Measurements from ENCODE around the gene RTKN.

DNA sequence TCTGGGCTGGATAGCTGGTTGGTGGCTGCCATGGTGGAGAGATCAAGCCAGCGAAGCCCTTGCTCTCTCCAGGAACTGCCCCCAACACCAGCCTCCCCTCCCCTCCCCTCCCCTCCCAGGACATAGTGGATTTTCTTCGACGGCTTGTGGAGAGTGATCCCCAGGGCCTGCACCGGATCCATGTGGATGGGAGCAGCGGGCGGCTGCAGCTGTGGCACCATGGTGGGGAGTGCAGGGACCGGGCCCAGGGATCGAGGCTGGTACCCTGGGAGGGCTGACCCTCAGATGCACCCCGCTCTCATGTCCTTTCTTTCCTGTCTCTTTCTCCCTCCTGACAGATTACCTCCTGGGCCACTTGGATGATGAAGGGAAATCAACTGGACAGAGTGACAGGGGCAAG is 48.2 kb upstream of the RTKN start:
- TF ChIP-seq, protein P1, sequence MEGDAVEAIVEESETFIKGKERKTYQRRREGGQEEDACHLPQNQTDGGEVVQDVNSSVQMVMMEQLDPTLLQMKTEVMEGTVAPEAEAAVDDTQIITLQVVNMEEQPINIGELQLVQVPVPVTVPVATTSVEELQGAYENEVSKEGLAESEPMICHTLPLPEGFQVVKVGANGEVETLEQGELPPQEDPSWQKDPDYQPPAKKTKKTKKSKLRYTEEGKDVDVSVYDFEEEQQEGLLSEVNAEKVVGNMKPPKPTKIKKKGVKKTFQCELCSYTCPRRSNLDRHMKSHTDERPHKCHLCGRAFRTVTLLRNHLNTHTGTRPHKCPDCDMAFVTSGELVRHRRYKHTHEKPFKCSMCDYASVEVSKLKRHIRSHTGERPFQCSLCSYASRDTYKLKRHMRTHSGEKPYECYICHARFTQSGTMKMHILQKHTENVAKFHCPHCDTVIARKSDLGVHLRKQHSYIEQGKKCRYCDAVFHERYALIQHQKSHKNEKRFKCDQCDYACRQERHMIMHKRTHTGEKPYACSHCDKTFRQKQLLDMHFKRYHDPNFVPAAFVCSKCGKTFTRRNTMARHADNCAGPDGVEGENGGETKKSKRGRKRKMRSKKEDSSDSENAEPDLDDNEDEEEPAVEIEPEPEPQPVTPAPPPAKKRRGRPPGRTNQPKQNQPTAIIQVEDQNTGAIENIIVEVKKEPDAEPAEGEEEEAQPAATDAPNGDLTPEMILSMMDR (conservative IDR thresholded peaks at IDR 0.05; ENCODE audit: low read depth, low read length) = no peak
- no peak for TF ChIP-seq EZH2 (IDR thresholded peaks at IDR 0.05; ENCODE audit: borderline replicate concordance, low read depth, low read length, poor library complexity, severe bottlenecking)

All from A673 (cell line).